GM12892 (cell line): Measurements from ENCODE around the gene CHST14.

ENCODE experiments used
- POLR2A ChIP-seq: IDR thresholded peaks from 2 replicates; pipeline ENCODE4 v1.6.1; 2011; ENCODE audit warnings: low read depth, low read length, control low read depth
- POLR2AphosphoS5 ChIP-seq: IDR thresholded peaks from 2 replicates; pipeline ENCODE4 v1.6.1; 2011; ENCODE audit warnings: low read depth, low read length, control low read depth
- TAF1 ChIP-seq: IDR thresholded peaks from 2 replicates; pipeline ENCODE4 v1.6.1; 2011; ENCODE audit warnings: low read depth, mild to moderate bottlenecking, control low read depth, low read length, borderline replicate concordance

GRCh38 chr15:40439960-40440742 is 30.6 kb upstream of the CHST14 start:
- TF ChIP-seq POLR2A: no peak
- TF ChIP-seq POLR2AphosphoS5: no peak
- TF ChIP-seq TAF1: no peak
